HCT116 (cell line): ENCODE measurements around the gene SERPINE3. TPM values are rescaled to one million over a fixed set of nuclear protein-coding genes. Genes with fewer than 3 reads are reported as not detected.

Experiments used
- ATAC-seq: fragments of 200-7000 bp; cut with Tn5 transposase; 2 replicates; pipeline ENCODE4 v1.9.1; 2020; ENCODE audit warnings: mild to moderate bottlenecking, moderate library complexity
- BruUV-seq: library from RNA; stranded (reverse); fragments of 400-500 nt; replicated peaks from 2 replicates; lab custom pipeline; 2021; lab: Mats Ljungman, UMichigan
- CTCF ChIA-PET: fragments of 300-600 bp; sonication (Branson Sonifier 250); formaldehyde crosslinking; loops from one replicate; lab custom pipeline; 2021; ENCODE audit warnings: antibody characterized with exemption; lab: Charles Lee
- POLR2A ChIA-PET: fragments of 300-600, 350-600 bp; sonication (Branson Sonifier 250); formaldehyde crosslinking; loops from one replicate; lab custom pipeline; 2021; ENCODE audit warnings: antibody characterized with exemption; lab: Charles Lee
- RAD21 ChIA-PET, 2 experiments: fragments of 300-600 bp; sonication (Branson Sonifier 250); formaldehyde crosslinking; loops; one replicate each; lab custom pipeline; 2023; ENCODE audit warnings: low total read pairs in 2 of 2; ENCODE audit not compliant: uncharacterized antibody in 2 of 2, unreplicated experiment in 2 of 2, low non-redundant PET in 1 of 2; lab: Charles Lee
- DNase-seq: peaks from one replicate; pipeline ENCODE4 v3.0.0-alpha.2; 2010; ENCODE audit warnings: low read depth, low spot score
- H2AFZ ChIP-seq: fragments of 200-600 bp; shearing (Covaris generic), sonication (generic); 2 replicates; pipeline ENCODE4 v1.6.1; 2017; ENCODE audit warnings: low read depth, mixed run types, mixed read lengths, antibody characterized with exemption, low read length; ENCODE audit not compliant: poor library complexity, severe bottlenecking
- H3K27ac ChIP-seq: 2 replicates; pipeline ENCODE4 v1.5.1; 2012; ENCODE audit warnings: low read depth, low read length
- H3K27me3 ChIP-seq: fragments of 200-600 bp; sonication (generic); 2 replicates; pipeline ENCODE4 v1.6.1; 2016; ENCODE audit warnings: mixed run types, low read length, mixed read lengths; ENCODE audit not compliant: insufficient read depth
- H3K36me3 ChIP-seq, 2 experiments: fragments of 200-500 bp in 1 of 2; fragments of 200-600 bp in 1 of 2; sonication (Bioruptor generic) in 1 of 2; sonication (generic) in 1 of 2; 2 replicates each; pipeline versions ENCODE4 v1.5.1 to v1.6.1; 2014 to 2016; ENCODE audit warnings: low read length in 2 of 2, inconsistent platforms in 1 of 2, mixed read lengths in 1 of 2, mixed run types in 1 of 2; ENCODE audit not compliant: insufficient read depth in 2 of 2, control insufficient read depth in 1 of 2
- H3K4me1 ChIP-seq, 2 experiments: fragments of 200-600 bp in 1 of 2; sonication (generic) in 1 of 2; 2 replicates each; pipeline versions ENCODE4 v1.5.1 to v1.6.1; 2012 to 2017; ENCODE audit warnings: low read length in 2 of 2, inconsistent platforms in 1 of 2, mild to moderate bottlenecking in 1 of 2, mixed read lengths in 1 of 2, mixed run types in 1 of 2, moderate library complexity in 1 of 2; ENCODE audit not compliant: insufficient read depth in 2 of 2, control insufficient read depth in 1 of 2
- H3K4me2 ChIP-seq: fragments of 200-600 bp; sonication (generic); 2 replicates; pipeline ENCODE4 v1.6.1; 2017; ENCODE audit warnings: mixed run types, low read length, mixed read lengths
- H3K4me3 ChIP-seq, 2 experiments: fragments of 200-600 bp in 1 of 2; sonication (generic) in 1 of 2; replicated peaks in 1 of 2; 2 replicates each; pipeline ENCODE4 v1.5.1; 2011 to 2016; ENCODE audit warnings: low read length in 2 of 2, control low read depth in 1 of 2, low read depth in 1 of 2, mild to moderate bottlenecking in 1 of 2, mixed read lengths in 1 of 2, mixed run types in 1 of 2
- H3K79me2 ChIP-seq: fragments of 200-600 bp; sonication (generic); 2 replicates; pipeline ENCODE4 v1.6.1; 2017; ENCODE audit warnings: mild to moderate bottlenecking, mixed run types, low read length, moderate library complexity, mixed read lengths; ENCODE audit not compliant: insufficient read depth
- H3K9ac ChIP-seq: fragments of 200-600 bp; sonication (generic); 2 replicates; pipeline ENCODE4 v1.6.1; 2016; ENCODE audit warnings: low read length, mixed read lengths
- H3K9me2 ChIP-seq: fragments of 200-600 bp; sonication (generic), shearing (Covaris generic); 2 replicates; pipeline ENCODE4 v1.6.1; 2017; ENCODE audit warnings: mixed run types, mild to moderate bottlenecking, moderate library complexity; ENCODE audit not compliant: insufficient read depth
- H3K9me3 ChIP-seq, 2 experiments: fragments of 200-500 bp in 1 of 2; fragments of 200-600 bp in 1 of 2; sonication (Bioruptor generic) in 1 of 2; sonication (generic) in 1 of 2; 2 replicates each; pipeline ENCODE4 v1.6.1; 2014 to 2017; ENCODE audit warnings: low read length in 2 of 2, mixed read lengths in 2 of 2, inconsistent platforms in 1 of 2, low read depth in 1 of 2, mild to moderate bottlenecking in 1 of 2, mixed run types in 1 of 2, moderate library complexity in 1 of 2; ENCODE audit not compliant: control insufficient read depth in 1 of 2, insufficient read depth in 1 of 2
- H4K20me1 ChIP-seq: fragments of 200-600 bp; sonication (generic), shearing (Covaris generic); 2 replicates; pipeline ENCODE4 v1.6.1; 2017; ENCODE audit warnings: mixed run types, mild to moderate bottlenecking, moderate library complexity; ENCODE audit not compliant: insufficient read depth
- CEBPB ChIP-seq: IDR thresholded peaks from 2 replicates; pipeline ENCODE4 v1.6.1; 2012; ENCODE audit warnings: low read depth
- CTCF ChIP-seq, 3 experiments: fragments of 200-600 bp in 1 of 3; sonication (generic) in 1 of 3; IDR thresholded peaks in 2 of 3; conservative IDR thresholded peaks in 1 of 3; 2 replicates each; pipeline ENCODE4 v1.5.1; 2012 to 2017; ENCODE audit warnings: low read depth in 2 of 3, low read length in 2 of 3, antibody characterized with exemption in 1 of 3, borderline replicate concordance in 1 of 3, control low read depth in 1 of 3, mild to moderate bottlenecking in 1 of 3, mixed read lengths in 1 of 3, mixed run types in 1 of 3, moderate library complexity in 1 of 3; ENCODE audit not compliant: insufficient read depth in 1 of 3
- ELF1 ChIP-seq: IDR thresholded peaks from 2 replicates; pipeline ENCODE4 v1.6.1; 2012; ENCODE audit warnings: low read depth, borderline replicate concordance
- EZH2 ChIP-seq: fragments of 200-600 bp; sonication (generic); IDR thresholded peaks from 2 replicates; pipeline ENCODE4 v1.6.1; 2017; ENCODE audit warnings: antibody characterized with exemption, mixed run types
- FOSL1 ChIP-seq: IDR thresholded peaks from 2 replicates; pipeline ENCODE4 v1.6.1; 2012; ENCODE audit warnings: low read depth
- MAX ChIP-seq: IDR thresholded peaks from 2 replicates; pipeline ENCODE4 v1.6.1; 2012
- POLR2A ChIP-seq: IDR thresholded peaks from 2 replicates; pipeline ENCODE4 v1.7.0; 2011; ENCODE audit warnings: borderline replicate concordance; ENCODE audit not compliant: insufficient read depth, insufficient read length; ENCODE audit errors: extremely low read depth
- RAD21 ChIP-seq: IDR thresholded peaks from 2 replicates; pipeline ENCODE4 v1.6.1; 2012; ENCODE audit warnings: low read depth, mild to moderate bottlenecking
- YY1 ChIP-seq: IDR thresholded peaks from 2 replicates; pipeline ENCODE4 v1.6.1; 2011; ENCODE audit warnings: low read length, low read depth, moderate library complexity, mild to moderate bottlenecking; ENCODE audit not compliant: insufficient replicate concordance; ENCODE audit errors: extremely low read depth
- ZBTB33 ChIP-seq: IDR thresholded peaks from 2 replicates; pipeline ENCODE4 v1.6.1; 2011; ENCODE audit warnings: mild to moderate bottlenecking, low read length, moderate library complexity; ENCODE audit not compliant: insufficient replicate concordance; ENCODE audit errors: extremely low read depth
- ZFX ChIP-seq: fragments of 450-650 bp; IDR thresholded peaks from 2 replicates; pipeline ENCODE4 v1.6.1; 2017
- ZNF274 ChIP-seq: fragments of 200-500 bp; sonication (Bioruptor generic); IDR thresholded peaks from 2 replicates; pipeline ENCODE4 v1.6.1; 2014; ENCODE audit warnings: mild to moderate bottlenecking, low read depth, low read length, inconsistent platforms
- intact Hi-C: fragments of 100-400 bp; cut with micrococcal nuclease; formaldehyde crosslinking; loops from 2 replicates; pipeline ENCODE4 v1.10.0; 2022
- total RNA-seq: library from RNA; stranded (reverse); gene quantifications from one replicate; pipeline ENCODE4 v1.2.1, GENCODE V29; 2021; ENCODE audit not compliant: unreplicated experiment

Gene SERPINE3
- total RNA-seq, 1 experiment from 2014 or later = not detected

- Histone ChIP-seq H3K9ac (no peak overlapping the region), H3K27me3 (no peaks in the 10 kb centered on the region), H3K79me2 (no peaks in the 10 kb centered on the region), H2AFZ (no peak overlapping the region), H3K9me2 (no peaks in the 10 kb centered on the region), H3K4me3 (no peak overlapping the region), H3K36me3 (no peaks in the 10 kb centered on the region), H3K4me1 (no peaks in the 10 kb centered on the region), H3K4me2 (no peak overlapping the region), H3K9me3 (no peaks in the 10 kb centered on the region), H3K27ac (no peak overlapping the region), H4K20me1 (no peaks in the 10 kb centered on the region)
- intact Hi-C loops = no loop called here
- TF ChIP-seq EZH2 = no peak
- no peak for TF ChIP-seq ZBTB33
- TF ChIP-seq ZNF274 = no peak
- TF ChIP-seq POLR2A = no peak
- TF ChIP-seq YY1 = no peak
- no peak for TF ChIP-seq ELF1
- TF ChIP-seq ZFX = no peak
- TF ChIP-seq FOSL1 = no peak
- no peak for TF ChIP-seq CEBPB
- no peak for TF ChIP-seq CTCF (IDR thresholded peaks at IDR 0.05 in 2 of 3, conservative IDR thresholded peaks at IDR 0.05 in 1 of 3; ENCODE audit: borderline replicate concordance in 1 of 3, insufficient read depth in 1 of 3, low read depth in 2 of 3, low read length in 2 of 3)
- TF ChIP-seq RAD21 = no peak
- TF ChIP-seq MAX = no peak
- ChIA-PET POLR2A (no interaction called here), CTCF (no interaction called here), RAD21 (no interaction called here)
- no TSS peak for BruUV-seq
- no peak for DNase-seq
- ATAC-seq = no peak
Observed at GRCh38 chr13:51325837-51326236, 13.7 kb upstream of the SERPINE3 start.
